Measurements from ENCODE around the gene CDK11A.

Gene CDK11A

DNA sequence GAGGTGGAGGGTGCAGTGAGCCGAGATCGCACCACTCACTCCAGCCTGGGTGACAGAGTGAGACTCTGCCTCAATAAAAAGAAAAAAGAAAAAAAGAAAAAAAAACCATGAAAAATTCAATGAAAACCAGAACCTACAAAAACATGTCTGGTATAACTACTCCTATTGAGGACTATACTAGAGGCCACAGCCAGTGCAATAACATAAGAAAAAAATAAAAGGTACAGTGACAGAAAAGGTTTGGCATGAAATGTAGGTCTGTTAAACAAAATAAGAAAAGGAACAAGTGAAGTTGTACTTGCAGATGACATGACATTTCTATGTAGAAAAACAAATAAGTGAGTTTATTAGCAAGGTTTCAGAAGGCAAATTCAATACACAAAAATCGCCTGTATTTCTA is 45.9 kb upstream of the CDK11A start:
- Histone ChIP-seq H3K9me3 (ENCODE audit: control insufficient read depth, insufficient read depth, low read length) (no peaks in the 10 kb centered on the region), H3K36me3 (ENCODE audit: control insufficient read depth, low read length) (peaks cover 89% of the 10 kb centered on the region), H3K27ac (ENCODE audit: low read depth, low read length) (no peak overlapping the region), H3K4me1 (ENCODE audit: control insufficient read depth, low read length) (peaks cover 4% of the 10 kb centered on the region), H3K4me2 (ENCODE audit: low read length) (no peak overlapping the region), H3F3A (ENCODE audit: control insufficient read depth, insufficient read depth) (no peaks in the 10 kb centered on the region), H3K4me3 (ENCODE audit: low read length) (no peak overlapping the region), H4K20me1 (ENCODE audit: control insufficient read depth, insufficient read depth, low read depth, low read length) (peaks cover 12% of the 10 kb centered on the region), H3K27me3 (ENCODE audit: control insufficient read depth, low read length) (no peaks in the 10 kb centered on the region), H3K9me2 (replicated peaks; ENCODE audit: control insufficient read depth, low read length) (no peaks in the 10 kb centered on the region), H3K79me2 (ENCODE audit: control insufficient read depth, low read length) (peaks cover 100% of the 10 kb centered on the region)
- TF ChIP-seq CTCF (IDR thresholded peaks at IDR 0.05; ENCODE audit: low read depth, low read length, poor library complexity, severe bottlenecking): no peak
- no peak for TF ChIP-seq EZH2phosphoT487 (IDR thresholded peaks at IDR 0.05; ENCODE audit: borderline replicate concordance, low read length)

- TF ChIP-seq EZH2phosphoT487 (IDR thresholded peaks at IDR 0.05; ENCODE audit: borderline replicate concordance, low read length) (no peak), CTCF (IDR thresholded peaks at IDR 0.05; ENCODE audit: low read depth, low read length, poor library complexity, severe bottlenecking) (no peak)
- Histone ChIP-seq H3K4me1 (ENCODE audit: control insufficient read depth, low read length) (no peaks in the 10 kb centered on the region), H3K4me3 (ENCODE audit: low read length) (no peak overlapping the region), H3K4me2 (ENCODE audit: low read length) (no peak overlapping the region), H3K36me3 (ENCODE audit: control insufficient read depth, low read length) (peaks cover 91% of the 10 kb centered on the region), H3K27me3 (ENCODE audit: control insufficient read depth, low read length) (no peaks in the 10 kb centered on the region), H3K27ac (ENCODE audit: low read depth, low read length) (no peak overlapping the region), H3K79me2 (ENCODE audit: control insufficient read depth, low read length) (peaks cover 100% of the 10 kb centered on the region), H3K9me3 (ENCODE audit: control insufficient read depth, insufficient read depth, low read length) (no peaks in the 10 kb centered on the region), H3K9me2 (replicated peaks; ENCODE audit: control insufficient read depth, low read length) (no peaks in the 10 kb centered on the region), H4K20me1 (ENCODE audit: control insufficient read depth, insufficient read depth, low read depth, low read length) (peaks cover 15% of the 10 kb centered on the region), H3F3A (ENCODE audit: control insufficient read depth, insufficient read depth) (no peaks in the 10 kb centered on the region)
Observed at GRCh38 chr1:1768249-1768992, 44.3 kb upstream of the CDK11A start.

DNA sequence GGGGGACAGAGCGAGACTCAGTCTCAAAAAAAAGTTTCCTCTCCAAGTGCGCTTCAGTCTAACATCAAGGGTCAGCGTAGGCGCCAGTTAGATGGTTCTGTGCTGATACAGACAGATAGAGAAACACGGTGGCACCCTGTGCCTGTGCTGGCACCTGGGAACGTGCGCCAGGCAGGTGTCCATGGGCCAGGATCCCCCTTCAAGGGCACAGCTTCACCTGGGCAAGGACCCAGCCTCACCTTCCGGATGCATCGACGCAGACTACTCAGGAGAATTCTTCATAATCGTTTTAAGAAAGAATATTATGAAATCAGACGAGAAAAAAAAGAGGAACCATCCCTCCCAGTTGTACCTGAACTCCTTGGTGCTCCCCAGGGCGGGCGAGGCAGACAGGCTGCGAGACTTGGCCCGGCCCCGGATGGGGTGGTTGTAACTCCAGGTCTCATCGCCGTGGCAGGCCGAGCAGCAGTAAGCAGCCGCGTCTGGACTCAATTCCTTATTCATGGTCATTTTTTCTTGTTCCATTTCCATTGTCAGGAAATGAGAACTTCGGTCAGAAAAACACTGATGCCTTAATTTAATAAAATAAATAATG is 40.8 kb upstream of the CDK11A start:
- H3K36me3 ChIP-seq (ENCODE audit: control insufficient read depth, low read length): peaks cover 92% of the 10 kb centered on the region
- H3K4me2 ChIP-seq (ENCODE audit: low read length): no peak overlapping the region
- H3K27ac ChIP-seq (ENCODE audit: low read depth, low read length): no peak overlapping the region
- no peaks in the 10 kb centered on the region for H3K27me3 ChIP-seq (ENCODE audit: control insufficient read depth, low read length)
- no peaks in the 10 kb centered on the region for H3K4me1 ChIP-seq (ENCODE audit: control insufficient read depth, low read length)
- H4K20me1 ChIP-seq (ENCODE audit: control insufficient read depth, insufficient read depth, low read depth, low read length): peaks cover 20% of the 10 kb centered on the region
- H3K4me3 ChIP-seq (ENCODE audit: low read length): no peak overlapping the region
- H3K9me2 ChIP-seq (replicated peaks; ENCODE audit: control insufficient read depth, low read length): no peaks in the 10 kb centered on the region
- H3F3A ChIP-seq (ENCODE audit: control insufficient read depth, insufficient read depth): no peaks in the 10 kb centered on the region
- TF ChIP-seq CTCF (IDR thresholded peaks at IDR 0.05; ENCODE audit: low read depth, low read length, poor library complexity, severe bottlenecking): no peak
- no peak for TF ChIP-seq EZH2phosphoT487 (IDR thresholded peaks at IDR 0.05; ENCODE audit: borderline replicate concordance, low read length)
- no peaks in the 10 kb centered on the region for H3K9me3 ChIP-seq (ENCODE audit: control insufficient read depth, insufficient read depth, low read length)
- peaks cover 100% of the 10 kb centered on the region for H3K79me2 ChIP-seq (ENCODE audit: control insufficient read depth, low read length)
